ENCODE measurements around the gene TTK.
"Not testable (repeated sequence)": the region's sequence is repeated elsewhere in the genome, so short reads cannot be mapped to it uniquely, and the experiment has no call there.

Gene TTK

DNA sequence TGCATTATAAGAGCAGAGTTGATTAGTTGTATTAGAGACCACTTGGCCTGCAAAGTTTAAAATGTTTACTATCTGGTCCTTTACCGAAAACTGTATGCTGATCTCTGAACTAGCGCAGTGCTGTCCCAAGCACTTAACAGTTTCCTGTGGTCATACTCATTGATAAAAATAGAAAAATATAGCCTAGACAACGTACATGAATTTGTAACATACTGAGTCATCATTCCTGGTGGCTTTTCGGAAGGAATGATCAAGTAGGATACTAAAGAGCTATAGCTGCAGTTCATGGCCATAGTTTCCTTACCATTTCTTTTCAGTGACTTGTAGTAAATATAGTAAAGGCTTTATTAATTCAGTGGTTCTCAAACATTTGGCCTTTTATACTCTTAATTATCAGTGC is 18.4 kb downstream of the TTK start:
- no peak for DNase-seq

- no peak for DNase-seq
These were observed 24.1 kb downstream of the TTK start for GRCh38 chr6:80028589-80028988.

GRCh38 chr6:80029470-80029869 is 25.0 kb downstream of the TTK start:
- DNase-seq, result no peak

- not testable (repeated sequence) for DNase-seq
These were observed 43.8 kb downstream of the TTK start for GRCh38 chr6:80048220-80048619.

GRCh38 chr6:80060774-80061173 is 56.3 kb downstream of the TTK start:
- DNase-seq, result no peak

- DNase-seq, result not testable (repeated sequence)
These were observed 63.7 kb downstream of the TTK start for GRCh38 chr6:80068146-80068545.

GRCh38 chr6:80070431-80070830 is 66.0 kb downstream of the TTK start:
- DNase-seq, result not testable (repeated sequence)

DNA sequence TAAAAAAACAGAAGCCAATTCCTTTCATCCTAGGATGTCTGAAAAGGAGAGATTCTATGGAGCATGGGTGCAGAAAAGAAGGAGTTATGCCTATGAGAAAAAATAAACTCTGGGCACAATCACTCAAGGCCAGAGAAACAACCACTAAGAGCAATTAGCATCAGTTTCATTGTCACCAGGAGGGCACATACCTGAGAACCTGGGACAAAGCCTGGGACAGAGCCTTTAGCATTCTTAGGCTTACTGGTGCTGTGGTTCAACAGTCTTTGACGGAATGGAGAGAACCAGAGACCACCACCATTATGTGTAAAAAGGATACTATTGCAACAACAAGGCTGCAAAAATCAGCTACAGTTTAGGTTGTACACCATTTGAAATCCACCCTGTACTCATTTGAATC is 72.6 kb downstream of the TTK start:
- DNase-seq, result no peak

DNA sequence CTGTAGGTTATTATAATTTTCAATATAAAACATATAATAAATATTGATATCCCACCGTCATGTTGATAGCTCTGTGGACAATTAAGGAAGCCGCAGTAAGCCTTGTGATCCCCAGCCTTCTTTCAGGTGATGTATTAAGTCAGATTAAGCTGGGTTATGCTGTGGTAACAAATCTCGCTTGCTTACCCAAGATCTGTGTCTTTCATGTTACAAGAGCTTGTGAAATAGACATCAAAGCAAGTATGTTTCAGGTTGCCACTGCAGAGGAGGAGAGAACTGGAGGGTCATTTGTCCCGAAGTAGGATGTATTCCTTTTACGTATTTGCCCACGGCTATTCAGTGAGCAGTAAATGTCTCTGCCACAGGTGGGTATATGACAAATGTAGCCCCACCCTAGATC is 84.2 kb downstream of the TTK start:
- DNase-seq, result no peak

DNA sequence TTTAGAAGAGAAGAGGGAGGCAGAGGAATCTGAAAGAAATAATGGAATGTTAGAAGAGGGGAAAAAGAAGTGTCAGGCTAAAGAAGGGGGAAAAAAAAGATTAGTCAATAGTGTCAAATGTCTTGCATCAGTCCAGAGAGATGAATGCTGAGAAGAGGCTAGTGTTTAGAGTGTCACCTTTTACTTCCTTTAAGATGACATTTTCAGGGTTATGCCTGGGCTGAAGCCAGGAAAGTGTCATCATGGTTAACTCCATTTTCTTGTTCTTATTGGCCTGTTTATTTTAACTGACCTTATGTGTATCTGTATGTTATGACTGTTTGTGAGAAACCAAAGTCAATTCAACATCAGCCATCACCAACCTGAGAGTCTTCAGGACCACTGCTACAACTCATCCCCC is 87.1 kb downstream of the TTK start:
- DNase-seq, result no peak
